Measurements from ENCODE around the gene DDX42. TPM values are rescaled to one million over a fixed set of nuclear protein-coding genes. Genes with fewer than 3 reads are reported as not detected.

DDX42 gene
- total and polyA plus RNA-seq, 2 of the 13 experiments (the other 11 are each of a cell fraction or from before 2014, with no cell fraction given), result 87.2 to 92.9 TPM

GRCh38 chr17:63848834-63849689 lies 75.1 kb downstream of the DDX42 start (continued):
- TF ChIP-seq ZNF18 (CRISPR knock-in tag; IDR thresholded peaks at IDR 0.05; ENCODE audit: insufficient replicate concordance) (no peak), CREB1 (IDR thresholded peaks at IDR 0.05) (peak; percentile 88), CREB1 (CRISPR knock-in tag; IDR thresholded peaks at IDR 0.05) (peak; percentile 97), ATF4 (CRISPR knock-in tag; IDR thresholded peaks at IDR 0.05) (no peak), ZNF580 (CRISPR knock-in tag; IDR thresholded peaks at IDR 0.05; ENCODE audit: borderline replicate concordance, low read depth) (no peak), ZBTB44 (CRISPR knock-in tag; IDR thresholded peaks at IDR 0.05) (no peak), SETDB1 (CRISPR knock-in tag; IDR thresholded peaks at IDR 0.05; ENCODE audit: borderline replicate concordance) (no peak), ZNF572 (CRISPR knock-in tag; IDR thresholded peaks at IDR 0.05) (no peak), ZSCAN25 (CRISPR knock-in tag; IDR thresholded peaks at IDR 0.05) (no peak), ZNF781 (CRISPR knock-in tag; IDR thresholded peaks at IDR 0.05; ENCODE audit: borderline replicate concordance, not compliant biosample characterization) (no peak), REST (IDR thresholded peaks at IDR 0.05; ENCODE audit: borderline replicate concordance in 1 of 2, low read depth in 1 of 2, low read length in 2 of 2) (no peak), ZNF562 (CRISPR knock-in tag; IDR thresholded peaks at IDR 0.05; ENCODE audit: borderline replicate concordance) (no peak), CCDC6 (CRISPR knock-in tag; IDR thresholded peaks at IDR 0.05) (0 out of 2 replicates have a peak, but pooled peaks have one; percentile 25), RFX5 (IDR thresholded peaks at IDR 0.05; ENCODE audit: low read depth, low read length) (peak; percentile 99), ZNF598 (CRISPR knock-in tag; IDR thresholded peaks at IDR 0.05; ENCODE audit: borderline replicate concordance) (no peak), ZNF770 (CRISPR knock-in tag; IDR thresholded peaks at IDR 0.05) (peak; percentile 46; the same call in 1 of the 2 replicates), PHF8 (CRISPR knock-in tag; IDR thresholded peaks at IDR 0.05) (no peak)
